H1 (cell line): ENCODE results near the gene VGLL2. TPM values are rescaled to one million over a fixed set of nuclear protein-coding genes. Genes with fewer than 3 reads are reported as not detected.
A peak's percentile ranks its signal among the peaks of the same experiment; 100 is the strongest.

Experiments
- CTCF ChIA-PET: fragments of 300-600 bp; sonication (Branson Sonifier 250); formaldehyde crosslinking; loops from one replicate; lab custom pipeline; 2021; ENCODE audit not compliant: partially characterized antibody; lab: Charles Lee
- POLR2A ChIA-PET: fragments of 300-600 bp; sonication (Branson Sonifier 250); formaldehyde crosslinking; loops from one replicate; lab custom pipeline; 2021; ENCODE audit warnings: inconsistent platforms; ENCODE audit not compliant: partially characterized antibody; lab: Charles Lee
- DNase-seq, 2 experiments: peaks; one replicate each; pipeline versions ENCODE4 v3.0.0 to v3.0.0-alpha.2; 2010 to 2022; ENCODE audit warnings: low spot score in 2 of 2, low read depth in 1 of 2, mixed read lengths in 1 of 2
- FAIRE-seq: peaks from 2 replicates; lab custom pipeline; 2011; peaks lifted over from hg19 to GRCh38; lab: Jason Lieb, UNC
- H2AFZ ChIP-seq: 2 replicates; pipeline ENCODE4 v1.8.1; 2012; ENCODE audit warnings: low read length, inconsistent platforms
- H2AK5ac ChIP-seq: 2 replicates; pipeline ENCODE4 v1.6.1; 2013; ENCODE audit warnings: low read depth, low read length
- H2BK120ac ChIP-seq: replicated peaks from 2 replicates; pipeline ENCODE3; 2013; ENCODE audit warnings: low read depth, low read length, inconsistent platforms
- H2BK12ac ChIP-seq: 2 replicates; pipeline ENCODE4 v1.6.1; 2013; ENCODE audit warnings: low read depth, low read length
- H2BK15ac ChIP-seq: 2 replicates; pipeline ENCODE4 v1.6.1; 2013; ENCODE audit warnings: low read length
- H2BK20ac ChIP-seq: 2 replicates; pipeline ENCODE4 v1.6.1; 2013; ENCODE audit warnings: low read length
- H2BK5ac ChIP-seq: 2 replicates; pipeline ENCODE4 v1.6.1; 2013; ENCODE audit warnings: low read depth, low read length
- H3K14ac ChIP-seq: 2 replicates; pipeline ENCODE4 v1.6.1; 2013; ENCODE audit warnings: inconsistent platforms; ENCODE audit not compliant: insufficient read length
- H3K18ac ChIP-seq: 2 replicates; pipeline ENCODE4 v1.6.1; 2013; ENCODE audit warnings: low read length; ENCODE audit errors: extremely low read depth
- H3K23ac ChIP-seq: 2 replicates; pipeline ENCODE4 v1.6.1; 2013; ENCODE audit warnings: inconsistent platforms; ENCODE audit not compliant: insufficient read length
- H3K23me2 ChIP-seq: 2 replicates; pipeline ENCODE4 v1.6.1; 2013; ENCODE audit warnings: low read depth, low read length
- H3K27ac ChIP-seq: 2 replicates; pipeline ENCODE4 v1.6.1; 2011; ENCODE audit warnings: low read depth, low read length, inconsistent platforms
- H3K27me3 ChIP-seq, 4 experiments: replicated peaks in 1 of 4; 1 replicate in 1 of 4; 2 replicates in 3 of 4; pipeline versions ENCODE4 v1.6.1 to v1.8.1; 2011 to 2013; ENCODE audit warnings: low read length in 3 of 4, mild to moderate bottlenecking in 3 of 4, inconsistent platforms in 2 of 4, mixed read lengths in 2 of 4, moderate library complexity in 1 of 4; ENCODE audit not compliant: control insufficient read depth in 3 of 4, insufficient read depth in 3 of 4; ENCODE audit errors: extremely low read depth in 1 of 4
- H3K36me3 ChIP-seq, 4 experiments: 2 replicates each; pipeline versions ENCODE4 v1.6.1 to v1.8.1; 2011 to 2013; ENCODE audit warnings: mild to moderate bottlenecking in 4 of 4, low read length in 3 of 4, moderate library complexity in 2 of 4, control low read depth in 1 of 4, inconsistent platforms in 1 of 4; ENCODE audit not compliant: insufficient read depth in 4 of 4, control insufficient read depth in 2 of 4
- H3K4ac ChIP-seq: replicated peaks from 2 replicates; pipeline ENCODE3; 2013; ENCODE audit warnings: low read length, low read depth, mixed read lengths, inconsistent platforms; ENCODE audit not compliant: insufficient read length
- H3K4me1 ChIP-seq, 4 experiments: replicated peaks in 1 of 4; 1 replicate in 1 of 4; 2 replicates in 3 of 4; pipeline versions ENCODE4 v1.6.1 to v1.8.1; 2011 to 2013; ENCODE audit warnings: low read length in 3 of 4, inconsistent platforms in 2 of 4, mixed read lengths in 1 of 4; ENCODE audit not compliant: insufficient read depth in 4 of 4, control insufficient read depth in 3 of 4
- H3K4me2 ChIP-seq, 2 experiments: 2 replicates each; pipeline versions ENCODE4 v1.6.1 to v1.8.1; 2011 to 2013; ENCODE audit warnings: low read depth in 2 of 2, low read length in 2 of 2, control low read depth in 1 of 2, inconsistent platforms in 1 of 2, mild to moderate bottlenecking in 1 of 2; ENCODE audit not compliant: insufficient read depth in 1 of 2
- H3K4me3 ChIP-seq, 4 experiments: fragments of 200-600, 300-600 bp in 1 of 4; sonication (generic), shearing (Covaris generic), sonication (Bioruptor Twin) in 1 of 4; 2 replicates each; pipeline versions ENCODE4 v1.5.1 to v1.8.1; 2011 to 2016; ENCODE audit warnings: low read length in 4 of 4, low read depth in 3 of 4, control low read depth in 2 of 4, inconsistent platforms in 2 of 4, mild to moderate bottlenecking in 2 of 4, mixed read lengths in 1 of 4, moderate library complexity in 1 of 4; ENCODE audit not compliant: insufficient read depth in 2 of 4; ENCODE audit errors: extremely low read depth in 1 of 4
- H3K56ac ChIP-seq: replicated peaks from 2 replicates; pipeline ENCODE3; 2013; ENCODE audit warnings: low read depth, mild to moderate bottlenecking, mixed read lengths, low read length, inconsistent platforms; ENCODE audit not compliant: insufficient read length
- H3K79me1 ChIP-seq: 2 replicates; pipeline ENCODE4 v1.6.1; 2013; ENCODE audit warnings: low read depth, low read length, control low read depth
- H3K79me2 ChIP-seq, 2 experiments: 2 replicates each; pipeline versions ENCODE4 v1.6.1 to v1.8.1; 2012 to 2013; ENCODE audit warnings: low read length in 2 of 2, mild to moderate bottlenecking in 2 of 2, inconsistent platforms in 1 of 2; ENCODE audit not compliant: insufficient read depth in 2 of 2, control insufficient read depth in 1 of 2
- H3K9ac ChIP-seq, 4 experiments: replicated peaks in 1 of 4; 1 replicate in 1 of 4; 2 replicates in 3 of 4; pipeline versions ENCODE4 v1.6.1 to v1.8.1; 2011 to 2013; ENCODE audit warnings: low read depth in 3 of 4, low read length in 3 of 4, control low read depth in 2 of 4, mild to moderate bottlenecking in 2 of 4, moderate library complexity in 2 of 4, inconsistent platforms in 1 of 4; ENCODE audit errors: extremely low read depth in 1 of 4
- H3K9me3 ChIP-seq, 2 experiments: 2 replicates each; pipeline versions ENCODE4 v1.6.1 to v1.8.1; 2012 to 2013; ENCODE audit warnings: mild to moderate bottlenecking in 2 of 2, moderate library complexity in 2 of 2, control low read depth in 1 of 2, inconsistent platforms in 1 of 2, low read depth in 1 of 2, low read length in 1 of 2, mixed read lengths in 1 of 2; ENCODE audit not compliant: insufficient read depth in 2 of 2
- H4K20me1 ChIP-seq, 2 experiments: replicated peaks in 1 of 2; 2 replicates each; pipeline versions ENCODE3 to v1.8.1; 2011 to 2013; ENCODE audit warnings: inconsistent platforms in 2 of 2, low read length in 2 of 2, mild to moderate bottlenecking in 1 of 2; ENCODE audit not compliant: insufficient read depth in 2 of 2, control insufficient read depth in 1 of 2
- H4K5ac ChIP-seq: 2 replicates; pipeline ENCODE4 v1.6.1; 2013; ENCODE audit warnings: low read length, low read depth, mixed read lengths, inconsistent platforms; ENCODE audit not compliant: insufficient read length
- H4K8ac ChIP-seq: 2 replicates; pipeline ENCODE4 v1.8.0; 2013; ENCODE audit warnings: mild to moderate bottlenecking, moderate library complexity, low read length, inconsistent platforms; ENCODE audit not compliant: insufficient read depth; ENCODE audit errors: extremely low read depth
- H4K91ac ChIP-seq: replicated peaks from 2 replicates; pipeline ENCODE3; 2013; ENCODE audit warnings: low read length, mixed read lengths, inconsistent platforms; ENCODE audit not compliant: insufficient read length
- EGR1 ChIP-seq: IDR thresholded peaks from 2 replicates; pipeline ENCODE4 v1.6.1; 2011; ENCODE audit warnings: low read depth, low read length, borderline replicate concordance
- KDM4A ChIP-seq: IDR thresholded peaks from one replicate; pipeline ENCODE4 v1.7.1; 2012; ENCODE audit warnings: low read depth, mild to moderate bottlenecking, moderate library complexity, low read length, inconsistent platforms; ENCODE audit not compliant: severe bottlenecking
- RBBP5 ChIP-seq: IDR thresholded peaks from 2 replicates; pipeline ENCODE4 v1.7.1; 2012; ENCODE audit warnings: low read depth, mild to moderate bottlenecking, inconsistent platforms, low read length, moderate library complexity, borderline replicate concordance
- SIN3A ChIP-seq, 2 experiments: IDR thresholded peaks in 1 of 2; conservative IDR thresholded peaks in 1 of 2; 2 replicates each; pipeline ENCODE4 v1.6.1; 2011 to 2012; ENCODE audit warnings: low read length in 2 of 2, improper control_type of control experiment in 1 of 2, low read depth in 1 of 2, mild to moderate bottlenecking in 1 of 2
- SUZ12 ChIP-seq: fragments of 200-600 bp; sonication (generic); IDR thresholded peaks from 2 replicates; pipeline ENCODE4 v1.6.1; 2012; ENCODE audit warnings: mild to moderate bottlenecking, inconsistent platforms, low read length, moderate library complexity, mixed read lengths
- WGBS, 2 experiments: shearing (Covaris generic) in 1 of 2; methylation state at CpG; one replicate each; pipeline versions ENCODE4 v1.1.6 to v1.1.7; 2013 to 2015; ENCODE audit warnings: low lambda C conversion rate in 2 of 2, mixed read lengths in 2 of 2, inconsistent platforms in 1 of 2, low coverage in 1 of 2, missing lambda C conversion rate in 1 of 2; ENCODE audit not compliant: insufficient replicate concordance in 2 of 2, insufficient coverage in 1 of 2, insufficient read length in 1 of 2; ENCODE audit errors: extremely low coverage in 1 of 2, missing lambda C conversion rate in 1 of 2; 5-methylcytosine and 5-hydroxymethylcytosine counted together
- long read RNA-seq, 2 experiments: library from RNA in 1 of 2; library from capped mRNA in 1 of 2; stranded (forward); transcript quantifications; one replicate each; pipeline ENCODE4 v2.0.0, GENCODE V29; 2021; ENCODE audit warnings: inconsistent platforms in 1 of 2
- polyA minus RNA-seq, 3 experiments: library from RNA; depleted of rRNA, polyadenylated mRNA; stranded (reverse); fragments of >200 nt; gene quantifications; 1 replicate in 2 of 3; 2 replicates in 1 of 3; pipeline ENCODE4 v1.2.3, GENCODE V29; 2011
- polyA plus RNA-seq, 7 experiments: library from polyadenylated mRNA; depleted of rRNA in 3 of 7; stranded (reverse) in 5 of 7; unstranded in 2 of 7; fragments of >200 nt in 5 of 7; fragments of 200-250 nt in 2 of 7; gene quantifications; 1 replicate in 5 of 7; 2 replicates in 1 of 7; 4 replicates in 1 of 7; pipeline versions ENCODE4 v1.2.1 to v1.2.3, GENCODE V29; 2011 to 2013; ENCODE audit warnings: missing spikeins in 2 of 7, mixed read lengths in 2 of 7
- total RNA-seq: library from RNA; stranded (reverse); fragmentation: NEBNext Ultra II Directional; extraction: Animal tissue kit (Norgen Biotek cat#: 25700); gene quantifications from 2 replicates; pipeline ENCODE4 v1.2.1, GENCODE V29; 2021
- TF ChIP-seq, protein P1 (sequence below): IDR thresholded peaks from 2 replicates; pipeline ENCODE4 v1.6.1; 2012; ENCODE audit warnings: inconsistent platforms

The VGLL2 gene, protein sequence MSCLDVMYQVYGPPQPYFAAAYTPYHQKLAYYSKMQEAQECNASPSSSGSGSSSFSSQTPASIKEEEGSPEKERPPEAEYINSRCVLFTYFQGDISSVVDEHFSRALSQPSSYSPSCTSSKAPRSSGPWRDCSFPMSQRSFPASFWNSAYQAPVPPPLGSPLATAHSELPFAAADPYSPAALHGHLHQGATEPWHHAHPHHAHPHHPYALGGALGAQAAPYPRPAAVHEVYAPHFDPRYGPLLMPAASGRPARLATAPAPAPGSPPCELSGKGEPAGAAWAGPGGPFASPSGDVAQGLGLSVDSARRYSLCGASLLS
- 0.13 TPM in 1 of 2 replicates, not detected in the other for total RNA-seq
- 0.09 TPM in 1 of 2 replicates, not detected in the other for polyA plus RNA-seq (2011; rRNA removed)
- polyA plus RNA-seq (2011; cell fraction: cytosol; rRNA removed), result 0.04 TPM
- 0.04 TPM for polyA plus RNA-seq (2011; cell fraction: nucleus; rRNA removed)
- 0.13 to 0.21 TPM in 2 of 4 replicates, not detected in the others for polyA plus RNA-seq (2012, experiment 1 of 2)
- polyA plus RNA-seq (2012, experiment 2 of 2), result not detected
- 0.16 TPM for polyA plus RNA-seq (2013, experiment 1 of 2)
- 0.33 TPM for polyA plus RNA-seq (2013, experiment 2 of 2)
- not detected in 2 replicates for polyA minus RNA-seq (2011; rRNA and poly(A)+ RNA removed)
- not detected for polyA minus RNA-seq (2011; cell fraction: cytosol; rRNA and poly(A)+ RNA removed)
- polyA minus RNA-seq (2011; cell fraction: nucleus; rRNA and poly(A)+ RNA removed), result not detected
- long read RNA-seq, experiment 1, result 0 reads
- long read RNA-seq, experiment 2, result 0 reads

DNA sequence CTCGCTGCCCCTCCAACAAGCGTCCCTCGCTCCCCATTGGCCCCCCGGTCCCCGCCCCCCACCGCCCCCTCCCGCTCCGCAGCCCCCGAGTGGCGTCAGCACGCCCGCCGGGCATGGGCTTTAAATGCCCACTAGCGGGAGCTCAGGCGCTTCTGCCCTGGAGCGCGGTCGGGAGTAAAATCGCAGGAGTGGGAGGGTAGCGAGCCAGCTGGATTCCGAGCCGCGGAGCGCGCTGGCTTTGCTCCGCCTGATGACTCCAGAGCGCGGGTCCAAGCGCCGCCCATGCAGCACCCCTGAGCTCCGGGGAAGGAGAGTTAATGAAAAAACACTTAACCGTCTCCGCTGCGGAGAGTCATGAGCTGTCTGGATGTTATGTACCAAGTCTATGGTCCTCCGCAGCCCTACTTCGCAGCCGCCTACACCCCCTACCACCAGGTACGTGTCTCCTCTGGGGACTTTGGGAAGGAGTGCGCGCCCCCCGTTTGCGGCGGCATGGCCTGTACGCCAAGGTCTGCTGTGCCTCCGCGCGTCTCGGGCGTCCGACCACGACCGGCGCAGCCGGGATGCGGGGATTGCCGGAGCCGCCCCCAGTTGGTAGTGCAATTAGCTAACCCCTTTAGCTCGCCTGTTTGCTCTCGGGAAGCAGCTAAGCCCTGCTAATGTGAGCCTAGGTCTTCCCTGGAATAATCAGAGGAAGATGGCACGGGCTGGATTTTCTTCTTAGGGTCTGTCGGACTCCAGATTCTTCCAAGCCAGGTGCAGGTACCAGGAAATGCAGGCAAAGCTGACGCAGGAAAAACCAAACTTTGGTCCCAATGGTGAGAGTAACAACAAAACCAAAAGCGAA, at the start of gene VGLL2:
Gene VGLL2 (plus strand): TSS at position 149 of the 847 bp plus-strand sequence. CDS start 206 bp downstream, at position 355.
- H2BK5ac ChIP-seq, result no peak within 1 kb of the TSS
- no peak within 1 kb of the TSS for H2BK15ac ChIP-seq
- H3K4ac ChIP-seq, result no peak within 1 kb of the TSS
- no peaks in the 10 kb centered on the region for H3K79me2 ChIP-seq
- no peak within 1 kb of the TSS for H4K91ac ChIP-seq
- peak within 1 kb of the TSS; percentile 37 for H2AFZ ChIP-seq
- H2BK120ac ChIP-seq, result no peak within 1 kb of the TSS
- no peak within 1 kb of the TSS for H4K5ac ChIP-seq
- no peak within 1 kb of the TSS for H2BK12ac ChIP-seq
- no peak within 1 kb of the TSS for H3K14ac ChIP-seq
- ChIA-PET POLR2A (interaction anchor here (1.2 to 1.7 kb wide), 2 partner anchors 8 to 12 kb away, joined by 3 read pairs; no protein-coding TSS in a partner anchor), CTCF (interaction anchor here (0.7 to 1.4 kb wide), 9 partner anchors 9 to 418 kb away, joined by 3 to 4 read pairs (median 3); no protein-coding TSS in a partner anchor)
- no peak within 1 kb of the TSS for H2AK5ac ChIP-seq
- H3K23me2 ChIP-seq, result peaks cover 20% of the 10 kb centered on the region; the same call in 1 of the 2 replicates
- peak within 1 kb of the TSS in 1 of 4 experiments; percentile 24; a peak in 1 of 7 replicates for H3K9ac ChIP-seq
- peak within 1 kb of the TSS; percentile 76 for H4K8ac ChIP-seq
- DNase-seq (peak in 1 of 2 experiments; percentile 79), FAIRE-seq (no peak)
- no peaks in the 10 kb centered on the region for H3K36me3 ChIP-seq
- H3K4me2 ChIP-seq, result peak within 1 kb of the TSS; percentile 89 to 90
- H3K56ac ChIP-seq, result no peak within 1 kb of the TSS
- H3K4me1 ChIP-seq, result peaks cover 3 to 19% (median 7%) of the 10 kb centered on the region in 4 experiments; a peak in 6 of 7 replicates
- no peak within 1 kb of the TSS for H3K18ac ChIP-seq
- WGBS, 2 experiments, result 3% methylated on average over 48 of the region's 63 CpGs; no CpG with 5 or more reads in 1 of the 2 experiments
- H3K79me1 ChIP-seq, result no peaks in the 10 kb centered on the region
- H3K27ac ChIP-seq, result no peak within 1 kb of the TSS
- no peak within 1 kb of the TSS for H3K23ac ChIP-seq
- H2BK20ac ChIP-seq, result no peak within 1 kb of the TSS
- peak within 1 kb of the TSS; percentile 54 to 64 (median 62) for H3K4me3 ChIP-seq
- peaks cover 76 to 91% (median 85%) of the 10 kb centered on the region in 4 experiments for H3K27me3 ChIP-seq
- H3K9me3 ChIP-seq, result no peaks in the 10 kb centered on the region; a peak in 1 of 4 replicates
- H4K20me1 ChIP-seq, result peaks cover 2 to 11% of the 10 kb centered on the region in 2 experiments
- TF ChIP-seq SUZ12 (peak; percentile 89), EGR1 (no peak), KDM4A (peak; percentile 67), RBBP5 (0 out of 2 replicates have a peak, but pooled peaks have one; percentile 31), SIN3A (conservative IDR thresholded peaks at IDR 0.05 in 1 of 2, IDR thresholded peaks at IDR 0.05 in 1 of 2; ENCODE audit: low read depth in 1 of 2, low read length in 2 of 2) (0 out of 4 replicates have a peak, but pooled peaks of 1 of the 2 experiments have one; percentile 1)
- TF ChIP-seq, protein P1, sequence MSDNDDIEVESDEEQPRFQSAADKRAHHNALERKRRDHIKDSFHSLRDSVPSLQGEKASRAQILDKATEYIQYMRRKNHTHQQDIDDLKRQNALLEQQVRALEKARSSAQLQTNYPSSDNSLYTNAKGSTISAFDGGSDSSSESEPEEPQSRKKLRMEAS, result no peak
